Lung (tissue), 12 donors: ENCODE data around the gene APPBP2. TPM values are rescaled to one million over a fixed set of nuclear protein-coding genes. Genes with fewer than 3 reads are reported as not detected.

Experiments
- ATAC-seq: fragments of 200-7000 bp; cut with Tn5 transposase; one replicate; pipeline ENCODE4 v1.9.1; 2020; ENCODE audit warnings: moderate number of reproducible peaks; ENCODE audit not compliant: insufficient read depth, low FRiP score
- DNase-seq, 3 donors: peaks; one replicate each; pipeline ENCODE4 v3.0.0-alpha.2; 2013 to 2017
- H3K27ac ChIP-seq, 2 donors: one replicate each; pipeline ENCODE4 v1.5.1; 2013; ENCODE audit warnings: mild to moderate bottlenecking in 2 of 2, moderate library complexity in 2 of 2, control low read depth in 1 of 2, inconsistent platforms in 1 of 2, low read depth in 1 of 2, low read length in 1 of 2
- H3K27me3 ChIP-seq, 3 donors: one replicate each; pipeline ENCODE4 v1.5.1; 2013; ENCODE audit warnings: low read length in 2 of 3; ENCODE audit not compliant: control insufficient read depth in 3 of 3, insufficient read depth in 3 of 3
- H3K36me3 ChIP-seq, 4 donors: one replicate each; pipeline ENCODE4 v1.5.1; 2013; ENCODE audit warnings: low read length in 4 of 4, mild to moderate bottlenecking in 1 of 4, moderate library complexity in 1 of 4; ENCODE audit not compliant: control insufficient read depth in 4 of 4, insufficient read depth in 4 of 4
- H3K4me1 ChIP-seq, 5 donors: one replicate each; pipeline ENCODE4 v1.5.1; 2013; ENCODE audit warnings: low read length in 5 of 5, mild to moderate bottlenecking in 2 of 5, moderate library complexity in 1 of 5; ENCODE audit not compliant: control insufficient read depth in 5 of 5, insufficient read depth in 5 of 5
- H3K4me3 ChIP-seq: one replicate; pipeline ENCODE4 v1.5.1; 2013; ENCODE audit warnings: mild to moderate bottlenecking, control low read depth, moderate library complexity
- H3K9ac ChIP-seq, 2 donors: one replicate each; pipeline ENCODE4 v1.5.1; 2013; ENCODE audit warnings: low read length in 2 of 2, control low read depth in 1 of 2; ENCODE audit not compliant: insufficient read depth in 1 of 2
- H3K9me3 ChIP-seq, 4 donors: one replicate each; pipeline ENCODE4 v1.5.1; 2013; ENCODE audit warnings: low read length in 3 of 4, mild to moderate bottlenecking in 1 of 4, moderate library complexity in 1 of 4; ENCODE audit not compliant: control insufficient read depth in 4 of 4, insufficient read depth in 3 of 4
- CTCF ChIP-seq: IDR thresholded peaks from 2 replicates; pipeline ENCODE4 v1.5.1; 2012; ENCODE audit warnings: mild to moderate bottlenecking; ENCODE audit errors: control extremely low read depth, extremely low read depth
- WGBS, 2 donors: extraction: QIAGEN DNeasy Blood & Tissue Kit; methylation state at CpG; one replicate each; pipeline ENCODE4 v1.1.7; 2013; 5-methylcytosine and 5-hydroxymethylcytosine counted together
- polyA plus RNA-seq, 2 donors: library from polyadenylated mRNA; stranded (reverse); fragments of 200-250 nt; gene quantifications; one replicate each; pipeline ENCODE4 v1.2.1, GENCODE V29; 2013
- total RNA-seq, 2 donors: library from RNA; depleted of rRNA in 1 of 2; stranded (reverse); fragments of >200 nt in 1 of 2; gene quantifications; one replicate each; pipeline ENCODE4 v1.2.1, GENCODE V29; 2014 to 2021
- donor health status: control.
- donor health status: control.
- donor health status: Bipolar disorder and iron deficiency.
- donor health status: healthy.
- donor health status: DM: yes; HTN: yes; CAD: no.

APPBP2 gene
- total and polyA plus RNA-seq, 4 donors: 5.7 to 57.8 (median 20.6) TPM

- no peak for DNase-seq
Observed at GRCh38 chr17:60538726-60539125, 12.7 kb upstream of the APPBP2 start.

GRCh38 chr17:60535382-60536279 lies 9.6 kb upstream of the APPBP2 start:
- H3K27ac ChIP-seq: no peak overlapping the region
- no peak for TF ChIP-seq CTCF
- no peaks in the 10 kb centered on the region for H3K9me3 ChIP-seq
- H3K4me1 ChIP-seq: no peaks in the 10 kb centered on the region
- H3K4me3 ChIP-seq: no peak overlapping the region
- H3K36me3 ChIP-seq: no peaks in the 10 kb centered on the region
- DNase-seq (no peak), ATAC-seq (no peak)
- no peaks in the 10 kb centered on the region for H3K27me3 ChIP-seq
- no peak overlapping the region for H3K9ac ChIP-seq
- WGBS, 2 donors: 70 to 73% methylated on average over 3 of the region's 3 CpGs

More at GRCh38 chr17:60538726-60539125, 12.7 kb upstream of the APPBP2 start:
- no peak overlapping the region for H3K4me3 ChIP-seq
- TF ChIP-seq CTCF: no peak
- no peak overlapping the region for H3K27ac ChIP-seq
- 92 to 94% methylated on average over 9 of the region's 9 CpGs for WGBS, 2 donors
- H3K4me1 ChIP-seq: no peaks in the 10 kb centered on the region
- no peak for ATAC-seq
- H3K9me3 ChIP-seq: no peaks in the 10 kb centered on the region
- no peaks in the 10 kb centered on the region for H3K36me3 ChIP-seq
- no peak overlapping the region for H3K9ac ChIP-seq
- H3K27me3 ChIP-seq: no peaks in the 10 kb centered on the region

DNA sequence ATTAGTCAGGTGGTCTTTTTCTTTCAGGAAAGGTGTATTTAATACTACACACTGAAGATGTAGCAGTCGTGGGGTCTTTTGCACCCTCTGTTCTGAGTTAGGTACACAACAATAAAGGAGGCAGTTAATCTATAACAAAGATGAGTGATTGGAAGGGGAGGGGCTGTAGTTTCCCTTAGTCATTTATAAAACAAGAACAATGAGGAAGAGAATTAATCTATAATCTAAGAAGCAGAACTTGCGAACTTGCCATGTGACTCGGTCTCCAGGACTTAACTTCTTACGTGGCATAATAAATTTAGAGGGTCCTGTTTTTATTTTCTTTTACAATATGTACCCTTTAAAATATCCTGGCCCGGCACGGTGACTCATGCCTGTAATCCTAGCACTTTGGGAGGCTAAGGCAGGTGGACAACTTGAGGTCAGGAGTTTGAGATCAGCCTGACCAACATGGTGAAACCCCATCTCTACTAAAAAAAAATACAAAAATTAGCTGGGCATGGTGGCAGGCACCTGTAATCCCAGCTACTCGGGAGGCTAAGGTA lies 8.6 kb upstream of the APPBP2 start:
- Histone ChIP-seq H3K9me3 (no peaks in the 10 kb centered on the region), H3K27me3 (no peaks in the 10 kb centered on the region), H3K36me3 (no peaks in the 10 kb centered on the region), H3K9ac (no peak overlapping the region), H3K27ac (no peak overlapping the region), H3K4me1 (no peaks in the 10 kb centered on the region), H3K4me3 (no peak overlapping the region)
- 81 to 85% methylated on average over 7 of the region's 7 CpGs for WGBS, 2 donors
- ATAC-seq: no peak
- no peak for DNase-seq
- TF ChIP-seq CTCF: no peak
